H9 (cell line): ENCODE data around the gene OXCT1. TPM values are rescaled to one million over a fixed set of nuclear protein-coding genes. Genes with fewer than 3 reads are reported as not detected.

Source experiments
- DNase-seq: peaks from one replicate; pipeline ENCODE4 v3.0.0-alpha.2; 2017
- H2AFZ ChIP-seq: one replicate; pipeline ENCODE4 v1.6.1; 2013; ENCODE audit warnings: mild to moderate bottlenecking, low read length, control low read depth, moderate library complexity
- H2AK5ac ChIP-seq: 2 replicates; pipeline ENCODE4 v1.6.1; 2013; ENCODE audit warnings: low read length, control low read depth, mixed read lengths; ENCODE audit not compliant: insufficient read length
- H2BK120ac ChIP-seq: one replicate; pipeline ENCODE4 v1.6.1; 2013; ENCODE audit warnings: low read depth, mild to moderate bottlenecking, low read length, control low read depth, inconsistent platforms; ENCODE audit not compliant: poor library complexity, severe bottlenecking
- H2BK12ac ChIP-seq: 2 replicates; pipeline ENCODE4 v1.6.1; 2013; ENCODE audit warnings: low read length, control low read depth, mixed read lengths, low read depth; ENCODE audit not compliant: insufficient read length
- H2BK15ac ChIP-seq: 2 replicates; pipeline ENCODE4 v1.6.1; 2013; ENCODE audit warnings: low read depth, low read length, control low read depth
- H2BK20ac ChIP-seq: one replicate; pipeline ENCODE4 v1.6.1; 2013; ENCODE audit warnings: low read depth, mild to moderate bottlenecking, low read length, control low read depth, inconsistent platforms; ENCODE audit not compliant: poor library complexity, severe bottlenecking
- H2BK5ac ChIP-seq: 2 replicates; pipeline ENCODE4 v1.6.1; 2013; ENCODE audit warnings: low read length, control low read depth, mixed read lengths; ENCODE audit not compliant: insufficient read length
- H3K14ac ChIP-seq: 2 replicates; pipeline ENCODE4 v1.6.1; 2013; ENCODE audit warnings: low read length, control low read depth; ENCODE audit not compliant: insufficient read depth
- H3K18ac ChIP-seq: 2 replicates; pipeline ENCODE4 v1.6.1; 2013; ENCODE audit warnings: low read depth, mild to moderate bottlenecking, mixed read lengths, low read length, control low read depth; ENCODE audit not compliant: insufficient read length
- H3K23ac ChIP-seq: 2 replicates; pipeline ENCODE4 v1.6.1; 2013; ENCODE audit warnings: low read length, control low read depth, mixed read lengths, low read depth; ENCODE audit not compliant: insufficient read length
- H3K23me2 ChIP-seq: 2 replicates; pipeline ENCODE4 v1.6.1; 2013; ENCODE audit warnings: low read depth, mild to moderate bottlenecking, mixed read lengths, low read length, control low read depth; ENCODE audit not compliant: insufficient read length, poor library complexity, severe bottlenecking
- H3K27ac ChIP-seq: 2 replicates; pipeline ENCODE4 v1.5.1; 2013; ENCODE audit warnings: low read length, control low read depth, mixed read lengths, low read depth; ENCODE audit not compliant: insufficient read length
- H3K27me3 ChIP-seq: 2 replicates; pipeline ENCODE4 v1.6.1; 2013; ENCODE audit warnings: low read length, control low read depth, inconsistent platforms; ENCODE audit not compliant: insufficient read depth
- H3K4ac ChIP-seq: 2 replicates; pipeline ENCODE4 v1.6.1; 2013; ENCODE audit warnings: low read depth, mild to moderate bottlenecking, control low read depth, inconsistent platforms, low read length, moderate library complexity
- H3K4me1 ChIP-seq: 2 replicates; pipeline ENCODE4 v1.6.1; 2013; ENCODE audit warnings: low read length, control low read depth, inconsistent platforms; ENCODE audit not compliant: insufficient read depth
- H3K4me2 ChIP-seq: 2 replicates; pipeline ENCODE4 v1.6.1; 2013; ENCODE audit warnings: low read length, control low read depth, mixed read lengths; ENCODE audit not compliant: insufficient read length, insufficient read depth
- H3K56ac ChIP-seq: 2 replicates; pipeline ENCODE4 v1.6.1; 2013; ENCODE audit warnings: low read depth, mild to moderate bottlenecking, mixed read lengths, low read length, control low read depth; ENCODE audit not compliant: insufficient read length
- H3K79me1 ChIP-seq: 2 replicates; pipeline ENCODE4 v1.6.1; 2013; ENCODE audit warnings: low read depth, mild to moderate bottlenecking, moderate library complexity, low read length, control low read depth, inconsistent platforms; ENCODE audit not compliant: insufficient read depth, poor library complexity, severe bottlenecking
- H3K79me2 ChIP-seq: 2 replicates; pipeline ENCODE4 v1.6.1; 2013; ENCODE audit warnings: low read length, control low read depth, inconsistent platforms; ENCODE audit not compliant: insufficient read depth
- H3K9ac ChIP-seq: 2 replicates; pipeline ENCODE4 v1.6.1; 2013; ENCODE audit warnings: low read length, control low read depth, mixed read lengths; ENCODE audit not compliant: insufficient read length; ENCODE audit errors: extremely low read depth
- H3K9me3 ChIP-seq: one replicate; pipeline ENCODE4 v1.6.1; 2013; ENCODE audit warnings: low read depth, low read length, inconsistent platforms; ENCODE audit not compliant: control insufficient read depth
- H3T11ph ChIP-seq: one replicate; pipeline ENCODE4 v1.6.1; 2013; ENCODE audit warnings: mild to moderate bottlenecking, low read length, control low read depth, inconsistent platforms
- H4K20me1 ChIP-seq: one replicate; pipeline ENCODE4 v1.6.1; 2013; ENCODE audit not compliant: control insufficient read depth, insufficient read length, insufficient read depth
- H4K5ac ChIP-seq: 2 replicates; pipeline ENCODE4 v1.6.1; 2013; ENCODE audit warnings: low read depth, mild to moderate bottlenecking, mixed read lengths, low read length, control low read depth; ENCODE audit not compliant: insufficient read length
- H4K8ac ChIP-seq: replicated peaks from 2 replicates; pipeline ENCODE4 v1.6.1; 2013; ENCODE audit warnings: low read length, control low read depth, mixed read lengths, low read depth; ENCODE audit not compliant: insufficient read length
- H4K91ac ChIP-seq: 2 replicates; pipeline ENCODE4 v1.6.1; 2013; ENCODE audit warnings: low read depth, mild to moderate bottlenecking, moderate library complexity, mixed read lengths, low read length, control low read depth; ENCODE audit not compliant: insufficient read length
- H3K27ac Mint-ChIP-seq, 3 experiments: 2 replicates in 2 of 3; 3 replicates in 1 of 3; pipeline ENCODE4 v1.8.0; 2020 to 2021; ENCODE audit warnings: mixed read lengths in 3 of 3, mild to moderate bottlenecking in 1 of 3, moderate library complexity in 1 of 3
- H3K27me3 Mint-ChIP-seq: 2 replicates; pipeline ENCODE4 v1.8.0; 2021; ENCODE audit warnings: low read depth, mild to moderate bottlenecking, moderate library complexity, mixed read lengths
- H3K36me3 Mint-ChIP-seq, 3 experiments: 2 replicates in 2 of 3; 3 replicates in 1 of 3; pipeline ENCODE4 v1.8.0; 2020 to 2021; ENCODE audit warnings: low read depth in 3 of 3, mixed read lengths in 3 of 3; ENCODE audit not compliant: insufficient read depth in 1 of 3
- H3K4me1 Mint-ChIP-seq, 2 experiments: 2 replicates each; pipeline ENCODE4 v1.8.0; 2020; ENCODE audit warnings: mixed read lengths in 2 of 2
- H3K4me3 Mint-ChIP-seq, 2 experiments: 2 replicates in 1 of 2; 3 replicates in 1 of 2; pipeline ENCODE4 v1.8.0; 2020 to 2021; ENCODE audit warnings: mild to moderate bottlenecking in 2 of 2, mixed read lengths in 2 of 2, moderate library complexity in 1 of 2
- H3K9me3 Mint-ChIP-seq, 2 experiments: 2 replicates in 1 of 2; 3 replicates in 1 of 2; pipeline ENCODE4 v1.8.0; 2020; ENCODE audit warnings: mild to moderate bottlenecking in 2 of 2, mixed read lengths in 2 of 2, moderate library complexity in 1 of 2
- CTCF ChIP-seq: fragments of 200-600 bp; sonication (generic); conservative IDR thresholded peaks from 3 replicates; pipeline ENCODE4 v1.8.0; 2021; ENCODE audit warnings: antibody characterized with exemption, mild to moderate bottlenecking
- WGBS: extraction: QIAGEN DNeasy Blood & Tissue Kit; methylation state at CpG from one replicate; pipeline ENCODE4 v1.1.7; 2013; ENCODE audit warnings: missing lambda C conversion rate, low lambda C conversion rate, mixed read lengths; ENCODE audit not compliant: insufficient read length; ENCODE audit errors: extremely low coverage; 5-methylcytosine and 5-hydroxymethylcytosine counted together
- total RNA-seq: library from RNA; stranded (reverse); gene quantifications from 2 replicates; pipeline ENCODE4 v1.2.1, GENCODE V29; 2021

The OXCT1 gene
- total RNA-seq, 1 experiment from 2014 or later, result 25.6 TPM

GRCh38 chr5:41878643-41879478 lies 8.6 kb upstream of the OXCT1 start:
- no peak overlapping the region for H2AK5ac ChIP-seq
- H3K56ac ChIP-seq, result no peak overlapping the region
- no peak for TF ChIP-seq CTCF
- H3K4me2 ChIP-seq, result no peak overlapping the region
- no peaks in the 10 kb centered on the region for H3K9me3 ChIP-seq
- no CpG with 5 or more reads among the region's 3 CpGs for WGBS
- H3K23ac ChIP-seq, result no peak overlapping the region
- no peak overlapping the region for H3K4ac ChIP-seq
- H3K18ac ChIP-seq, result no peak overlapping the region
- H3K9ac ChIP-seq, result no peak overlapping the region
- Mint-ChIP-seq H3K4me3 (no peak overlapping the region), H3K4me1 (no peaks in the 10 kb centered on the region), H3K27me3 (no peaks in the 10 kb centered on the region; the same call in 1 of the 2 replicates), H3K36me3 (no peaks in the 10 kb centered on the region; a peak in 1 of 7 replicates), H3K9me3 (peaks cover 0 to 2% of the 10 kb centered on the region in 2 experiments; a peak in 3 of 5 replicates), H3K27ac (no peak overlapping the region)
- H2BK12ac ChIP-seq, result no peak overlapping the region
- H3K14ac ChIP-seq, result no peak overlapping the region
- H3K79me2 ChIP-seq, result no peaks in the 10 kb centered on the region
- H4K5ac ChIP-seq, result no peak overlapping the region
- no peak overlapping the region for H2BK15ac ChIP-seq
- H2BK5ac ChIP-seq, result no peak overlapping the region
- no peaks in the 10 kb centered on the region for H3K4me1 ChIP-seq
- no peak overlapping the region for H4K8ac ChIP-seq
- no peak overlapping the region for H2BK20ac ChIP-seq
- H4K91ac ChIP-seq, result no peak overlapping the region
- no peak overlapping the region for H3T11ph ChIP-seq
- no peak overlapping the region for H2BK120ac ChIP-seq
- H3K27ac ChIP-seq, result no peak overlapping the region
- H3K23me2 ChIP-seq, result no peaks in the 10 kb centered on the region
- no peaks in the 10 kb centered on the region for H3K27me3 ChIP-seq
- no peaks in the 10 kb centered on the region for H4K20me1 ChIP-seq
- no peaks in the 10 kb centered on the region for H3K79me1 ChIP-seq
- no peak for DNase-seq
- H2AFZ ChIP-seq, result no peak overlapping the region
